H1 (cell line): ENCODE measurements around the gene LIAS. TPM values are rescaled to one million over a fixed set of nuclear protein-coding genes. Genes with fewer than 3 reads are reported as not detected.

Source experiments
- CTCF ChIA-PET: fragments of 300-600 bp; sonication (Branson Sonifier 250); formaldehyde crosslinking; loops from one replicate; lab custom pipeline; 2021; ENCODE audit not compliant: partially characterized antibody; lab: Charles Lee
- POLR2A ChIA-PET: fragments of 300-600 bp; sonication (Branson Sonifier 250); formaldehyde crosslinking; loops from one replicate; lab custom pipeline; 2021; ENCODE audit warnings: inconsistent platforms; ENCODE audit not compliant: partially characterized antibody; lab: Charles Lee
- DNase-seq, 2 experiments: peaks; one replicate each; pipeline versions ENCODE4 v3.0.0 to v3.0.0-alpha.2; 2010 to 2022; ENCODE audit warnings: low spot score in 2 of 2, low read depth in 1 of 2, mixed read lengths in 1 of 2
- FAIRE-seq: peaks from 2 replicates; lab custom pipeline; 2011; peaks lifted over from hg19 to GRCh38; lab: Jason Lieb, UNC
- H2AFZ ChIP-seq: 2 replicates; pipeline ENCODE4 v1.8.1; 2012; ENCODE audit warnings: low read length, inconsistent platforms
- H2AK5ac ChIP-seq: 2 replicates; pipeline ENCODE4 v1.6.1; 2013; ENCODE audit warnings: low read depth, low read length
- H2BK120ac ChIP-seq: replicated peaks from 2 replicates; pipeline ENCODE3; 2013; ENCODE audit warnings: low read depth, low read length, inconsistent platforms
- H2BK12ac ChIP-seq: 2 replicates; pipeline ENCODE4 v1.6.1; 2013; ENCODE audit warnings: low read depth, low read length
- H2BK15ac ChIP-seq: 2 replicates; pipeline ENCODE4 v1.6.1; 2013; ENCODE audit warnings: low read length
- H2BK20ac ChIP-seq: 2 replicates; pipeline ENCODE4 v1.6.1; 2013; ENCODE audit warnings: low read length
- H2BK5ac ChIP-seq: 2 replicates; pipeline ENCODE4 v1.6.1; 2013; ENCODE audit warnings: low read depth, low read length
- H3K14ac ChIP-seq: 2 replicates; pipeline ENCODE4 v1.6.1; 2013; ENCODE audit warnings: inconsistent platforms; ENCODE audit not compliant: insufficient read length
- H3K18ac ChIP-seq: 2 replicates; pipeline ENCODE4 v1.6.1; 2013; ENCODE audit warnings: low read length; ENCODE audit errors: extremely low read depth
- H3K23ac ChIP-seq: 2 replicates; pipeline ENCODE4 v1.6.1; 2013; ENCODE audit warnings: inconsistent platforms; ENCODE audit not compliant: insufficient read length
- H3K23me2 ChIP-seq: 2 replicates; pipeline ENCODE4 v1.6.1; 2013; ENCODE audit warnings: low read depth, low read length
- H3K27ac ChIP-seq: 2 replicates; pipeline ENCODE4 v1.6.1; 2011; ENCODE audit warnings: low read depth, low read length, inconsistent platforms
- H3K27me3 ChIP-seq, 4 experiments: replicated peaks in 1 of 4; 1 replicate in 1 of 4; 2 replicates in 3 of 4; pipeline versions ENCODE4 v1.6.1 to v1.8.1; 2011 to 2013; ENCODE audit warnings: low read length in 3 of 4, mild to moderate bottlenecking in 3 of 4, inconsistent platforms in 2 of 4, mixed read lengths in 2 of 4, moderate library complexity in 1 of 4; ENCODE audit not compliant: control insufficient read depth in 3 of 4, insufficient read depth in 3 of 4; ENCODE audit errors: extremely low read depth in 1 of 4
- H3K36me3 ChIP-seq, 4 experiments: 2 replicates each; pipeline versions ENCODE4 v1.6.1 to v1.8.1; 2011 to 2013; ENCODE audit warnings: mild to moderate bottlenecking in 4 of 4, low read length in 3 of 4, moderate library complexity in 2 of 4, control low read depth in 1 of 4, inconsistent platforms in 1 of 4; ENCODE audit not compliant: insufficient read depth in 4 of 4, control insufficient read depth in 2 of 4
- H3K4ac ChIP-seq: replicated peaks from 2 replicates; pipeline ENCODE3; 2013; ENCODE audit warnings: low read length, low read depth, mixed read lengths, inconsistent platforms; ENCODE audit not compliant: insufficient read length
- H3K4me1 ChIP-seq, 4 experiments: replicated peaks in 1 of 4; 1 replicate in 1 of 4; 2 replicates in 3 of 4; pipeline versions ENCODE4 v1.6.1 to v1.8.1; 2011 to 2013; ENCODE audit warnings: low read length in 3 of 4, inconsistent platforms in 2 of 4, mixed read lengths in 1 of 4; ENCODE audit not compliant: insufficient read depth in 4 of 4, control insufficient read depth in 3 of 4
- H3K4me2 ChIP-seq, 2 experiments: 2 replicates each; pipeline versions ENCODE4 v1.6.1 to v1.8.1; 2011 to 2013; ENCODE audit warnings: low read depth in 2 of 2, low read length in 2 of 2, control low read depth in 1 of 2, inconsistent platforms in 1 of 2, mild to moderate bottlenecking in 1 of 2; ENCODE audit not compliant: insufficient read depth in 1 of 2
- H3K4me3 ChIP-seq, 4 experiments: fragments of 200-600, 300-600 bp in 1 of 4; sonication (generic), shearing (Covaris generic), sonication (Bioruptor Twin) in 1 of 4; 2 replicates each; pipeline versions ENCODE4 v1.5.1 to v1.8.1; 2011 to 2016; ENCODE audit warnings: low read length in 4 of 4, low read depth in 3 of 4, control low read depth in 2 of 4, inconsistent platforms in 2 of 4, mild to moderate bottlenecking in 2 of 4, mixed read lengths in 1 of 4, moderate library complexity in 1 of 4; ENCODE audit not compliant: insufficient read depth in 2 of 4; ENCODE audit errors: extremely low read depth in 1 of 4
- H3K56ac ChIP-seq: replicated peaks from 2 replicates; pipeline ENCODE3; 2013; ENCODE audit warnings: low read depth, mild to moderate bottlenecking, mixed read lengths, low read length, inconsistent platforms; ENCODE audit not compliant: insufficient read length
- H3K79me1 ChIP-seq: 2 replicates; pipeline ENCODE4 v1.6.1; 2013; ENCODE audit warnings: low read depth, low read length, control low read depth
- H3K79me2 ChIP-seq, 2 experiments: 2 replicates each; pipeline versions ENCODE4 v1.6.1 to v1.8.1; 2012 to 2013; ENCODE audit warnings: low read length in 2 of 2, mild to moderate bottlenecking in 2 of 2, inconsistent platforms in 1 of 2; ENCODE audit not compliant: insufficient read depth in 2 of 2, control insufficient read depth in 1 of 2
- H3K9ac ChIP-seq, 4 experiments: replicated peaks in 1 of 4; 1 replicate in 1 of 4; 2 replicates in 3 of 4; pipeline versions ENCODE4 v1.6.1 to v1.8.1; 2011 to 2013; ENCODE audit warnings: low read depth in 3 of 4, low read length in 3 of 4, control low read depth in 2 of 4, mild to moderate bottlenecking in 2 of 4, moderate library complexity in 2 of 4, inconsistent platforms in 1 of 4; ENCODE audit errors: extremely low read depth in 1 of 4
- H3K9me3 ChIP-seq, 2 experiments: 2 replicates each; pipeline versions ENCODE4 v1.6.1 to v1.8.1; 2012 to 2013; ENCODE audit warnings: mild to moderate bottlenecking in 2 of 2, moderate library complexity in 2 of 2, control low read depth in 1 of 2, inconsistent platforms in 1 of 2, low read depth in 1 of 2, low read length in 1 of 2, mixed read lengths in 1 of 2; ENCODE audit not compliant: insufficient read depth in 2 of 2
- H4K20me1 ChIP-seq, 2 experiments: replicated peaks in 1 of 2; 2 replicates each; pipeline versions ENCODE3 to v1.8.1; 2011 to 2013; ENCODE audit warnings: inconsistent platforms in 2 of 2, low read length in 2 of 2, mild to moderate bottlenecking in 1 of 2; ENCODE audit not compliant: insufficient read depth in 2 of 2, control insufficient read depth in 1 of 2
- H4K5ac ChIP-seq: 2 replicates; pipeline ENCODE4 v1.6.1; 2013; ENCODE audit warnings: low read length, low read depth, mixed read lengths, inconsistent platforms; ENCODE audit not compliant: insufficient read length
- H4K8ac ChIP-seq: 2 replicates; pipeline ENCODE4 v1.8.0; 2013; ENCODE audit warnings: mild to moderate bottlenecking, moderate library complexity, low read length, inconsistent platforms; ENCODE audit not compliant: insufficient read depth; ENCODE audit errors: extremely low read depth
- H4K91ac ChIP-seq: replicated peaks from 2 replicates; pipeline ENCODE3; 2013; ENCODE audit warnings: low read length, mixed read lengths, inconsistent platforms; ENCODE audit not compliant: insufficient read length
- BACH1 ChIP-seq: IDR thresholded peaks from 2 replicates; pipeline ENCODE4 v1.6.1; 2012; ENCODE audit warnings: low read length, improper control_type of control experiment
- EGR1 ChIP-seq: IDR thresholded peaks from 2 replicates; pipeline ENCODE4 v1.6.1; 2011; ENCODE audit warnings: low read depth, low read length, borderline replicate concordance
- EP300 ChIP-seq, 2 experiments: IDR thresholded peaks; 1 replicate in 1 of 2; 2 replicates in 1 of 2; pipeline ENCODE4 v1.6.1; 2011 to 2012; ENCODE audit warnings: low read depth in 2 of 2, low read length in 2 of 2, mild to moderate bottlenecking in 2 of 2, borderline replicate concordance in 1 of 2, inconsistent platforms in 1 of 2, moderate library complexity in 1 of 2
- KDM4A ChIP-seq: IDR thresholded peaks from one replicate; pipeline ENCODE4 v1.7.1; 2012; ENCODE audit warnings: low read depth, mild to moderate bottlenecking, moderate library complexity, low read length, inconsistent platforms; ENCODE audit not compliant: severe bottlenecking
- SRF ChIP-seq: IDR thresholded peaks from 2 replicates; pipeline ENCODE4 v1.6.1; 2011; ENCODE audit warnings: mild to moderate bottlenecking, low read depth, low read length, moderate library complexity
- WGBS, 2 experiments: shearing (Covaris generic) in 1 of 2; methylation state at CpG; one replicate each; pipeline versions ENCODE4 v1.1.6 to v1.1.7; 2013 to 2015; ENCODE audit warnings: low lambda C conversion rate in 2 of 2, mixed read lengths in 2 of 2, inconsistent platforms in 1 of 2, low coverage in 1 of 2, missing lambda C conversion rate in 1 of 2; ENCODE audit not compliant: insufficient replicate concordance in 2 of 2, insufficient coverage in 1 of 2, insufficient read length in 1 of 2; ENCODE audit errors: extremely low coverage in 1 of 2, missing lambda C conversion rate in 1 of 2; 5-methylcytosine and 5-hydroxymethylcytosine counted together
- polyA plus RNA-seq, 7 experiments: library from polyadenylated mRNA; depleted of rRNA in 3 of 7; stranded (reverse) in 5 of 7; unstranded in 2 of 7; fragments of >200 nt in 5 of 7; fragments of 200-250 nt in 2 of 7; gene quantifications; 1 replicate in 5 of 7; 2 replicates in 1 of 7; 4 replicates in 1 of 7; pipeline versions ENCODE4 v1.2.1 to v1.2.3, GENCODE V29; 2011 to 2013; ENCODE audit warnings: missing spikeins in 2 of 7, mixed read lengths in 2 of 7
- total RNA-seq: library from RNA; stranded (reverse); fragmentation: NEBNext Ultra II Directional; extraction: Animal tissue kit (Norgen Biotek cat#: 25700); gene quantifications from 2 replicates; pipeline ENCODE4 v1.2.1, GENCODE V29; 2021

LIAS gene
- total and polyA plus RNA-seq, 2 of the 8 experiments (the other 6 are each of a cell fraction or from before 2014, with no cell fraction given), result 10.5 to 24.9 TPM

DNA sequence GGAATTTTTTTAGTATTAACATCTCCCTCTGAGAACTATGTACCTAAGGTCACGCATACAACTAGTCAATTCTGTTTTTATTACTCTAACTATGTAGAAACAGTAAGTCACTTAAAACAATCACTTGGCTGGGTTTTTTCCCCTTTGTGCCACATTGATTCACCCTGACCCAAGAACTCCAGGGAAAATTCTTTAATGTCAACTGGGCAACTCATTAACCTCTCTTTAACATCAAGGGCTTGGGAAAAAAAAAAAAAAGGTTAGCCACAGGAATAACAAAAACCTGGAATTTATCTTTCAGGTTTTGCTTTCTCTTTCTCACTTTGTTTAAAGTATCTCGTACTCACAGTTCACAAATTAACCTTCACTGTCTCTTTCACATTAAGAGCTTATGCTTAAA, 8.2 kb upstream of the LIAS start:
- DNase-seq, result no peak
- ChIA-PET POLR2A (interaction anchor here (0.6 to 6.2 kb wide), 10 partner anchors 7 to 561 kb away, joined by 3 to 133 read pairs (median 4); partner anchors contain the start of genes LIAS, RPL9 and UGDH), CTCF (no interaction called here)
- Histone ChIP-seq H4K20me1 (peaks cover 4 to 6% of the 10 kb centered on the region in 2 experiments), H3K18ac (no peak overlapping the region), H3K79me1 (no peaks in the 10 kb centered on the region; the same call in 1 of the 2 replicates), H3K9ac (no peak overlapping the region), H2BK120ac (no peak overlapping the region), H3K9me3 (no peaks in the 10 kb centered on the region), H3K14ac (no peak overlapping the region), H3K27ac (no peak overlapping the region), H2BK20ac (no peak overlapping the region), H2BK5ac (no peak overlapping the region), H3K4me1 (peaks cover 0 to 7% (median 2%) of the 10 kb centered on the region in 4 experiments; a peak in 3 of 7 replicates), H4K5ac (no peak overlapping the region), H2BK15ac (no peak overlapping the region), H3K4ac (no peak overlapping the region), H3K27me3 (no peaks in the 10 kb centered on the region; a peak in 1 of 7 replicates), H3K4me2 (no peak overlapping the region), H3K56ac (no peak overlapping the region), H3K4me3 (no peak overlapping the region), H3K36me3 (peaks cover 20 to 55% (median 35%) of the 10 kb centered on the region in 4 experiments), H3K79me2 (peaks cover 0 to 4% of the 10 kb centered on the region in 2 experiments; a peak in 2 of 4 replicates), H3K23me2 (peaks cover 8% of the 10 kb centered on the region; the same call in 1 of the 2 replicates), H3K23ac (no peak overlapping the region), H4K8ac (no peak overlapping the region), H2AK5ac (no peak overlapping the region), H2BK12ac (no peak overlapping the region), H2AFZ (no peak overlapping the region), H4K91ac (no peak overlapping the region)
- no peak for FAIRE-seq
- 64% methylated on average over 2 of the region's 2 CpGs; no CpG with 5 or more reads in 1 of the 2 experiments for WGBS, 2 experiments
- TF ChIP-seq EGR1 (no peak), BACH1 (no peak), EP300 (IDR thresholded peaks at IDR 0.05; ENCODE audit: borderline replicate concordance in 1 of 2, low read depth in 2 of 2, low read length in 2 of 2) (no peak), SRF (no peak), KDM4A (no peak)
